Measurements from ENCODE around the gene CIDEB.
A peak's percentile ranks its signal among the peaks of the same experiment; 100 is the strongest.

The CIDEB gene

GRCh38 chr14:24317141-24317928 is 9.6 kb upstream of the CIDEB start:
- no peak overlapping the region for H3K4me3 ChIP-seq (ENCODE audit: control insufficient read depth, low read depth, low read length)
- TF ChIP-seq, protein P1, sequence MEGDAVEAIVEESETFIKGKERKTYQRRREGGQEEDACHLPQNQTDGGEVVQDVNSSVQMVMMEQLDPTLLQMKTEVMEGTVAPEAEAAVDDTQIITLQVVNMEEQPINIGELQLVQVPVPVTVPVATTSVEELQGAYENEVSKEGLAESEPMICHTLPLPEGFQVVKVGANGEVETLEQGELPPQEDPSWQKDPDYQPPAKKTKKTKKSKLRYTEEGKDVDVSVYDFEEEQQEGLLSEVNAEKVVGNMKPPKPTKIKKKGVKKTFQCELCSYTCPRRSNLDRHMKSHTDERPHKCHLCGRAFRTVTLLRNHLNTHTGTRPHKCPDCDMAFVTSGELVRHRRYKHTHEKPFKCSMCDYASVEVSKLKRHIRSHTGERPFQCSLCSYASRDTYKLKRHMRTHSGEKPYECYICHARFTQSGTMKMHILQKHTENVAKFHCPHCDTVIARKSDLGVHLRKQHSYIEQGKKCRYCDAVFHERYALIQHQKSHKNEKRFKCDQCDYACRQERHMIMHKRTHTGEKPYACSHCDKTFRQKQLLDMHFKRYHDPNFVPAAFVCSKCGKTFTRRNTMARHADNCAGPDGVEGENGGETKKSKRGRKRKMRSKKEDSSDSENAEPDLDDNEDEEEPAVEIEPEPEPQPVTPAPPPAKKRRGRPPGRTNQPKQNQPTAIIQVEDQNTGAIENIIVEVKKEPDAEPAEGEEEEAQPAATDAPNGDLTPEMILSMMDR (conservative IDR thresholded peaks at IDR 0.05; ENCODE audit: control insufficient read depth, insufficient read depth, low read depth, low read length): no peak
- DNase-seq (ENCODE audit: low read depth): peak; percentile 61

DNA sequence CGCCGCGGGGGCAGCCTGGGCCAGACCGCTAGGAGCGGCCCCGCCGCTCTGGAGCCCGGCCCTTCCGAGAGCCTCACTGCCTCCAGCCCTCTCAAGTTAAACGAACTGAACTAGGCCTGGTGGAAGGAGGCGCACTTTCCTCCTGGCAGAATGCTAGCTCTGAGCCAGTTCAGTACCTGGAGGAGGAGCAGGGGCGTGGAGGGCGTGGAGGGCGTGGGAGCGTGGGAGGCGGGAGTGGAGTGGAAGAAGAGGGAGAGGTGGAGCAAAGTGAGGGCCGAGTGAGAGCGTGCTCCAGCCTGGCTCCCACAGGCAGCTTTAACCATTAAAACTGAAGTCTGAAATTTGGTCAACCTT is 8.8 kb upstream of the CIDEB start:
- no peak overlapping the region for H3K4me3 ChIP-seq (ENCODE audit: control insufficient read depth, low read depth, low read length)
- DNase-seq (ENCODE audit: low read depth): no peak
- TF ChIP-seq, protein P1 (conservative IDR thresholded peaks at IDR 0.05; ENCODE audit: control insufficient read depth, insufficient read depth, low read depth, low read length): no peak

- TF ChIP-seq, protein P1 (conservative IDR thresholded peaks at IDR 0.05; ENCODE audit: control insufficient read depth, insufficient read depth, low read depth, low read length): no peak
- H3K4me3 ChIP-seq (ENCODE audit: control insufficient read depth, low read depth, low read length): no peak overlapping the region
- DNase-seq (ENCODE audit: low read depth): peak; percentile 19
These were observed 8.2 kb upstream of the CIDEB start for GRCh38 chr14:24315807-24316596.

- TF ChIP-seq, protein P1 (conservative IDR thresholded peaks at IDR 0.05; ENCODE audit: control insufficient read depth, insufficient read depth, low read depth, low read length): no peak
- DNase-seq (ENCODE audit: low read depth): no peak
- no peak overlapping the region for H3K4me3 ChIP-seq (ENCODE audit: control insufficient read depth, low read depth, low read length)
These were observed 7.5 kb upstream of the CIDEB start for GRCh38 chr14:24315243-24315806.

- no peak for DNase-seq (ENCODE audit: low read depth)
- no peak overlapping the region for H3K4me3 ChIP-seq (ENCODE audit: control insufficient read depth, low read depth, low read length)
- TF ChIP-seq, protein P1 (conservative IDR thresholded peaks at IDR 0.05; ENCODE audit: control insufficient read depth, insufficient read depth, low read depth, low read length): no peak
These were observed 6.8 kb upstream of the CIDEB start for GRCh38 chr14:24314377-24315193.

DNA sequence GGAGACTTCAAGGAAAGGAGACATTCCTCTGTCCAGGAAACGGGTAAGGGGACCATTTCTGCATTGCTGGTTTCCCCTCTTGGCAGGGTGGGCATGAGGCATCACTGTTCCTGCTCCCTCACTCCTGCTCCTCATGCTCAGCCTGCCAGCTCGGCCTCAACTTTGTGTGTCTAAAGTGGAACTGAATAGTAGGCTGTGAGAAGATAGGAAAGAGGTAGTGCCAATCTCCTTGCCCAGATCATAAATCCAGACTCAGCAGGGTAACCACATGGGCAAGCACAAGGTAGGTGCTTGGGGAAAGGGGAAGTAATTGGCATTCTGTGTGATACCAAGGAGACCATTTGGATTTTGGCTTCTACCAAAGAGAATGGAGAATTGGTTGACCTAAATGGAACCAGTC is 6.1 kb upstream of the CIDEB start:
- no peak overlapping the region for H3K4me3 ChIP-seq (ENCODE audit: control insufficient read depth, low read depth, low read length)
- TF ChIP-seq, protein P1 (conservative IDR thresholded peaks at IDR 0.05; ENCODE audit: control insufficient read depth, insufficient read depth, low read depth, low read length): no peak
- DNase-seq (ENCODE audit: low read depth): no peak

Measured in fibroblast of mammary gland (primary cell).